Measurements from ENCODE around the gene ZNF618. TPM values are rescaled to one million over a fixed set of nuclear protein-coding genes. Genes with fewer than 3 reads are reported as not detected.
A peak's percentile ranks its signal among the peaks of the same experiment; 100 is the strongest.

ZNF618 gene
- total and polyA plus RNA-seq, 8 donors, result 9.9 to 38.6 (median 34.9) TPM

GRCh38 chr9:114069476-114070187 is 193.5 kb downstream of the ZNF618 start:
- no peaks in the 10 kb centered on the region for H3K4me1 ChIP-seq
- no peak for DNase-seq
- intact Hi-C loops (cut with DNase I), result no loop called here

DNA sequence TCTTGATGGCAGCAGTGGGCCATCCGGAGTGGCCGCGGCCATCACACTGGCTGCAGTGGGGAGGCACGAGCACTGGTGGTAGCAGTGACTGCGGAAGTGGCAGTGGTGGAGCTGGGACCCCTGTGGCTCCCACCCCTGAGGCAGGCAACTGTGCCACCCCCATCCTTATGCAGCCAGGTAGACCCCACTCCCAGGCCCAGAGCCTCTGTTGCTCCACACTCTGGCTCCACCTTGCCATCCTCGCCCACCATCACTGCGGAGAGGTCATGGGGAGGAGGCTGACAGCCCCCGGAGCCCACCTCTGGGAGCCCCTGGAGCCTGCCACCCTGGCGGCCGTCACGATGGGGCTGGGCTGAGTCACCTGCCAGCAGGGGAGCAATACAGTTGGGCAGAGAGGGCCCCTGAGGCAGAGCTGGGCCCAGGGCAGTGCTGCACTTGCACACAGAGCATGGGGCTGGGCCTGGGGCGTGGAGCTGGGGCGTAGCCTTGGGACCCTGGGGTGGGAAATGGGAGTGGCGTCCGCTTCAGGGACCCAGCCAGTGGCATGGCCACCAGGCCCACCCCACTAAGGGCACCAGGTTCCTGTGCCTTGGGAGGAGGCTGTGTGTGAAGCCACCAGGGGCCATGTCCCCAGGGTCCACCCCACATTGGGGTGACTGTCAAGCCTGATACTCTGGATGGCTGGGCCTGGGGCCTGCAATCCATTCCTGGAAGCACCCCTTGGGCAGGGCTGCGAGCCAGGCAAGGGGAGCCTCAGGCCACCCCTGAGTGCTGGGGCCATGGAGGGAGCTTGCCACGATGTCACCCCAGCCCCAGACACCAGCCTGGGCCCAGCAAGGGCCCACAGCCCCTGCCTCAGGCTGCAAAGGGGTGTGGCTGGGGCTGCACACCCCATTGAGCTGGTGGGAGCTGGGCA is 194.3 kb downstream of the ZNF618 start:
- TF ChIP-seq, protein P1, sequence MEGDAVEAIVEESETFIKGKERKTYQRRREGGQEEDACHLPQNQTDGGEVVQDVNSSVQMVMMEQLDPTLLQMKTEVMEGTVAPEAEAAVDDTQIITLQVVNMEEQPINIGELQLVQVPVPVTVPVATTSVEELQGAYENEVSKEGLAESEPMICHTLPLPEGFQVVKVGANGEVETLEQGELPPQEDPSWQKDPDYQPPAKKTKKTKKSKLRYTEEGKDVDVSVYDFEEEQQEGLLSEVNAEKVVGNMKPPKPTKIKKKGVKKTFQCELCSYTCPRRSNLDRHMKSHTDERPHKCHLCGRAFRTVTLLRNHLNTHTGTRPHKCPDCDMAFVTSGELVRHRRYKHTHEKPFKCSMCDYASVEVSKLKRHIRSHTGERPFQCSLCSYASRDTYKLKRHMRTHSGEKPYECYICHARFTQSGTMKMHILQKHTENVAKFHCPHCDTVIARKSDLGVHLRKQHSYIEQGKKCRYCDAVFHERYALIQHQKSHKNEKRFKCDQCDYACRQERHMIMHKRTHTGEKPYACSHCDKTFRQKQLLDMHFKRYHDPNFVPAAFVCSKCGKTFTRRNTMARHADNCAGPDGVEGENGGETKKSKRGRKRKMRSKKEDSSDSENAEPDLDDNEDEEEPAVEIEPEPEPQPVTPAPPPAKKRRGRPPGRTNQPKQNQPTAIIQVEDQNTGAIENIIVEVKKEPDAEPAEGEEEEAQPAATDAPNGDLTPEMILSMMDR (IDR thresholded peaks at IDR 0.05), result no peak
- H3K36me3 ChIP-seq, result no peaks in the 10 kb centered on the region
- DNase-seq, result peak in 1 of 4 donors; percentile 73
- no peaks in the 10 kb centered on the region for H3K9me3 ChIP-seq
- H3K27ac ChIP-seq, result no peak overlapping the region
- H3K27me3 ChIP-seq, result peaks cover 0 to 4% of the 10 kb centered on the region in 2 donors
- H3K4me3 ChIP-seq, result no peak overlapping the region
- no peaks in the 10 kb centered on the region for H3K4me1 ChIP-seq
- intact Hi-C loops (cut with DNase I), result no loop called here
- ATAC-seq, result no peak

More at GRCh38 chr9:114069476-114070187, 193.5 kb downstream of the ZNF618 start:
- Histone ChIP-seq H3K9me3 (no peaks in the 10 kb centered on the region), H3K36me3 (no peaks in the 10 kb centered on the region), H3K27ac (no peak overlapping the region), H3K4me3 (no peak overlapping the region), H3K27me3 (peaks cover 0 to 4% of the 10 kb centered on the region in 2 donors)
- TF ChIP-seq, protein P1 (IDR thresholded peaks at IDR 0.05), result no peak
- ATAC-seq, result no peak

- H3K4me1 ChIP-seq, result no peaks in the 10 kb centered on the region
- DNase-seq (peak in 1 of 4 donors; percentile 54), ATAC-seq (no peak)
- H3K36me3 ChIP-seq, result no peaks in the 10 kb centered on the region
- no peak overlapping the region for H3K4me3 ChIP-seq
- TF ChIP-seq, protein P1 (IDR thresholded peaks at IDR 0.05), result no peak
- peaks cover 0 to 1% of the 10 kb centered on the region in 2 donors for H3K27me3 ChIP-seq
- intact Hi-C loops (cut with DNase I), result no loop called here
- H3K9me3 ChIP-seq, result no peaks in the 10 kb centered on the region
- no peak overlapping the region for H3K27ac ChIP-seq
Measured at GRCh38 chr9:114071197-114071795, 195.2 kb downstream of the ZNF618 start.

- Histone ChIP-seq H3K9me3 (no peaks in the 10 kb centered on the region), H3K36me3 (no peaks in the 10 kb centered on the region), H3K27ac (no peak overlapping the region), H3K4me1 (no peaks in the 10 kb centered on the region), H3K27me3 (peaks cover 0 to 13% of the 10 kb centered on the region in 2 donors), H3K4me3 (no peak overlapping the region)
- DNase-seq (peak in 3 of 4 donors; percentile 40 to 61 (median 46)), ATAC-seq (peak; percentile 68)
- intact Hi-C loops (cut with DNase I), result no loop called here
- TF ChIP-seq, protein P1 (IDR thresholded peaks at IDR 0.05), result no peak
Measured at GRCh38 chr9:114072184-114073140, 196.4 kb downstream of the ZNF618 start.

All from left lung (tissue), 10 donors.